Coronary artery (tissue), 2 donors: Measurements from ENCODE around the gene CCDC78.
"Not testable (repeated sequence)": the region's sequence is repeated elsewhere in the genome, so short reads cannot be mapped to it uniquely, and the experiment has no call there.

Source experiments
- DNase-seq: peaks from one replicate; pipeline ENCODE4 v3.0.0-alpha.2; 2017; ENCODE audit warnings: low spot score
- H3K27ac ChIP-seq, 2 donors: fragments of 200-600 bp; sonication (generic); one replicate each; pipeline ENCODE4 v1.5.1; 2016 to 2019
- H3K4me3 ChIP-seq: fragments of 200-600 bp; sonication (generic); 2 replicates; pipeline ENCODE4 v1.5.1; 2016; ENCODE audit warnings: mild to moderate bottlenecking, moderate library complexity
- CTCF ChIP-seq: fragments of 200-600 bp; sonication (generic); IDR thresholded peaks from one replicate; pipeline ENCODE4 v1.5.1; 2019; ENCODE audit warnings: antibody characterized with exemption

The CCDC78 gene

GRCh38 chr16:760065-760464 is 33.8 kb upstream of the CCDC78 start:
- DNase-seq, result no peak
- H3K4me3 ChIP-seq, result no peak overlapping the region
- no peak overlapping the region for H3K27ac ChIP-seq
- TF ChIP-seq CTCF, result no peak

- no peak for TF ChIP-seq CTCF
- no peak overlapping the region for H3K4me3 ChIP-seq
- H3K27ac ChIP-seq, result no peak overlapping the region
- no peak for DNase-seq
These were observed 33.1 kb upstream of the CCDC78 start for GRCh38 chr16:759110-759910.

GRCh38 chr16:756428-756827 is 30.2 kb upstream of the CCDC78 start:
- H3K4me3 ChIP-seq, result no peak overlapping the region
- DNase-seq, result no peak
- H3K27ac ChIP-seq, result no peak overlapping the region
- no peak for TF ChIP-seq CTCF

- Histone ChIP-seq H3K27ac (no peak overlapping the region), H3K4me3 (no peak overlapping the region)
- TF ChIP-seq CTCF, result no peak
- no peak for DNase-seq
These were observed 28.4 kb upstream of the CCDC78 start for GRCh38 chr16:754656-755055.

GRCh38 chr16:754121-754607 is 27.9 kb upstream of the CCDC78 start:
- not testable (repeated sequence) for H3K27ac ChIP-seq, H3K4me3 ChIP-seq, DNase-seq

GRCh38 chr16:752007-752312 is 25.7 kb upstream of the CCDC78 start:
- DNase-seq, result no peak

More at GRCh38 chr16:752007-752312, 25.7 kb upstream of the CCDC78 start:
- Histone ChIP-seq H3K4me3 (no peak overlapping the region), H3K27ac (no peak overlapping the region)
- no peak for TF ChIP-seq CTCF
